Spleen (tissue), 7 donors: ENCODE results near the gene SH3RF3.

Experiments used
- CTCF ChIP-seq, 11 experiments: fragments of 200-600 bp in 7 of 11; fragments of 450-650 bp in 4 of 11; sonication (generic) in 4 of 11; IDR thresholded peaks in 8 of 11; conservative IDR thresholded peaks in 3 of 11; 1 replicate in 7 of 11; 2 replicates in 4 of 11; pipeline versions ENCODE4 v1.4.0 to v1.8.0; 2016 to 2021; ENCODE audit warnings: antibody characterized with exemption in 11 of 11, inconsistent platforms in 4 of 11, mild to moderate bottlenecking in 1 of 11
- POLR2A ChIP-seq, 3 donors: fragments of 450-650 bp; IDR thresholded peaks; one replicate each; pipeline ENCODE4 v1.5.1; 2017; ENCODE audit warnings: antibody characterized with exemption in 3 of 3, mild to moderate bottlenecking in 1 of 3
- donor health status: DM: no; HTN: no; CAD: no; lungs with moderate emphysema.
- donor health status: DM: no; HTN: no; CAD: no.
- donor health status: DM: no; HTN: no; CAD: no.

GRCh38 chr2:109187711-109188495 is 58.9 kb downstream of the SH3RF3 start:
- TF ChIP-seq CTCF (IDR thresholded peaks at IDR 0.05 in 8 of 11, conservative IDR thresholded peaks at IDR 0.05 in 3 of 11) (no peak), POLR2A (IDR thresholded peaks at IDR 0.05) (no peak)
